Glutamatergic neuron (in vitro differentiated cells): ENCODE measurements around the gene ZNF646. TPM values are rescaled to one million over a fixed set of nuclear protein-coding genes. Genes with fewer than 3 reads are reported as not detected.

Experiments used
- DNase-seq: peaks from one replicate; pipeline ENCODE4 v3.0.0; 2022
- H3K27ac Mint-ChIP-seq: one replicate; pipeline ENCODE4 v1.8.0; 2020; ENCODE audit warnings: mild to moderate bottlenecking, mixed read lengths, inconsistent platforms; ENCODE audit not compliant: unreplicated experiment
- H3K27me3 Mint-ChIP-seq: one replicate; pipeline ENCODE4 v1.8.0; 2020; ENCODE audit warnings: mild to moderate bottlenecking, moderate library complexity, mixed read lengths, inconsistent platforms; ENCODE audit not compliant: unreplicated experiment
- H3K36me3 Mint-ChIP-seq: one replicate; pipeline ENCODE4 v1.8.0; 2020; ENCODE audit warnings: mild to moderate bottlenecking, mixed read lengths, inconsistent platforms; ENCODE audit not compliant: unreplicated experiment
- H3K4me1 Mint-ChIP-seq: one replicate; pipeline ENCODE4 v1.8.0; 2020; ENCODE audit warnings: mild to moderate bottlenecking, low read depth, mixed read lengths, inconsistent platforms; ENCODE audit not compliant: unreplicated experiment
- H3K4me3 Mint-ChIP-seq: one replicate; pipeline ENCODE4 v1.8.0; 2020; ENCODE audit warnings: mild to moderate bottlenecking, mixed read lengths, inconsistent platforms; ENCODE audit not compliant: unreplicated experiment
- H3K9me3 Mint-ChIP-seq: one replicate; pipeline ENCODE4 v1.8.0; 2020; ENCODE audit warnings: mild to moderate bottlenecking, moderate library complexity, mixed read lengths, inconsistent platforms; ENCODE audit not compliant: unreplicated experiment
- long read RNA-seq: library from polyadenylated mRNA; unstranded; transcript quantifications from one replicate; pipeline ENCODE4 v2.0.0, GENCODE V29; 2020; ENCODE audit not compliant: unreplicated experiment
- total RNA-seq: library from RNA; stranded (reverse); fragmentation: NEBNext Ultra II Directional; extraction: Animal tissue kit (Norgen Biotek cat#: 25700); gene quantifications from one replicate; pipeline ENCODE4 v1.2.1, GENCODE V29; 2021; ENCODE audit not compliant: unreplicated experiment
- TF ChIP-seq, protein P1 (sequence below): fragments of 200-600 bp; sonication (generic); IDR thresholded peaks from one replicate; pipeline ENCODE4 v1.5.0; 2021; ENCODE audit not compliant: partially characterized antibody, unreplicated experiment

Gene ZNF646, protein sequence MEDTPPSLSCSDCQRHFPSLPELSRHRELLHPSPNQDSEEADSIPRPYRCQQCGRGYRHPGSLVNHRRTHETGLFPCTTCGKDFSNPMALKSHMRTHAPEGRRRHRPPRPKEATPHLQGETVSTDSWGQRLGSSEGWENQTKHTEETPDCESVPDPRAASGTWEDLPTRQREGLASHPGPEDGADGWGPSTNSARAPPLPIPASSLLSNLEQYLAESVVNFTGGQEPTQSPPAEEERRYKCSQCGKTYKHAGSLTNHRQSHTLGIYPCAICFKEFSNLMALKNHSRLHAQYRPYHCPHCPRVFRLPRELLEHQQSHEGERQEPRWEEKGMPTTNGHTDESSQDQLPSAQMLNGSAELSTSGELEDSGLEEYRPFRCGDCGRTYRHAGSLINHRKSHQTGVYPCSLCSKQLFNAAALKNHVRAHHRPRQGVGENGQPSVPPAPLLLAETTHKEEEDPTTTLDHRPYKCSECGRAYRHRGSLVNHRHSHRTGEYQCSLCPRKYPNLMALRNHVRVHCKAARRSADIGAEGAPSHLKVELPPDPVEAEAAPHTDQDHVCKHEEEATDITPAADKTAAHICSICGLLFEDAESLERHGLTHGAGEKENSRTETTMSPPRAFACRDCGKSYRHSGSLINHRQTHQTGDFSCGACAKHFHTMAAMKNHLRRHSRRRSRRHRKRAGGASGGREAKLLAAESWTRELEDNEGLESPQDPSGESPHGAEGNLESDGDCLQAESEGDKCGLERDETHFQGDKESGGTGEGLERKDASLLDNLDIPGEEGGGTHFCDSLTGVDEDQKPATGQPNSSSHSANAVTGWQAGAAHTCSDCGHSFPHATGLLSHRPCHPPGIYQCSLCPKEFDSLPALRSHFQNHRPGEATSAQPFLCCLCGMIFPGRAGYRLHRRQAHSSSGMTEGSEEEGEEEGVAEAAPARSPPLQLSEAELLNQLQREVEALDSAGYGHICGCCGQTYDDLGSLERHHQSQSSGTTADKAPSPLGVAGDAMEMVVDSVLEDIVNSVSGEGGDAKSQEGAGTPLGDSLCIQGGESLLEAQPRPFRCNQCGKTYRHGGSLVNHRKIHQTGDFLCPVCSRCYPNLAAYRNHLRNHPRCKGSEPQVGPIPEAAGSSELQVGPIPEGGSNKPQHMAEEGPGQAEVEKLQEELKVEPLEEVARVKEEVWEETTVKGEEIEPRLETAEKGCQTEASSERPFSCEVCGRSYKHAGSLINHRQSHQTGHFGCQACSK (N-terminal part only)
- total RNA-seq = 33.1 TPM
- long read RNA-seq, partial matches to known transcripts = 1 of 1 reads
- long read RNA-seq, other reads (novel, unspliced or antisense) = 0 of 1 reads

- Mint-ChIP-seq H3K4me3 (peak within 1 kb of the TSS; percentile 98), H3K9me3 (peaks cover 16% of the 10 kb centered on the region), H3K4me1 (peaks cover 10% of the 10 kb centered on the region), H3K27me3 (peaks cover 2% of the 10 kb centered on the region), H3K36me3 (no peaks in the 10 kb centered on the region), H3K27ac (peak within 1 kb of the TSS; percentile 99)
- DNase-seq = peak; percentile 96
- TF ChIP-seq, protein P1, sequence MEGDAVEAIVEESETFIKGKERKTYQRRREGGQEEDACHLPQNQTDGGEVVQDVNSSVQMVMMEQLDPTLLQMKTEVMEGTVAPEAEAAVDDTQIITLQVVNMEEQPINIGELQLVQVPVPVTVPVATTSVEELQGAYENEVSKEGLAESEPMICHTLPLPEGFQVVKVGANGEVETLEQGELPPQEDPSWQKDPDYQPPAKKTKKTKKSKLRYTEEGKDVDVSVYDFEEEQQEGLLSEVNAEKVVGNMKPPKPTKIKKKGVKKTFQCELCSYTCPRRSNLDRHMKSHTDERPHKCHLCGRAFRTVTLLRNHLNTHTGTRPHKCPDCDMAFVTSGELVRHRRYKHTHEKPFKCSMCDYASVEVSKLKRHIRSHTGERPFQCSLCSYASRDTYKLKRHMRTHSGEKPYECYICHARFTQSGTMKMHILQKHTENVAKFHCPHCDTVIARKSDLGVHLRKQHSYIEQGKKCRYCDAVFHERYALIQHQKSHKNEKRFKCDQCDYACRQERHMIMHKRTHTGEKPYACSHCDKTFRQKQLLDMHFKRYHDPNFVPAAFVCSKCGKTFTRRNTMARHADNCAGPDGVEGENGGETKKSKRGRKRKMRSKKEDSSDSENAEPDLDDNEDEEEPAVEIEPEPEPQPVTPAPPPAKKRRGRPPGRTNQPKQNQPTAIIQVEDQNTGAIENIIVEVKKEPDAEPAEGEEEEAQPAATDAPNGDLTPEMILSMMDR = no peak
Measured at GRCh38 chr16:31073970-31074813, at the start of gene ZNF646, which contains the start of gene ZNF668. Gene ZNF646 (plus strand): TSS chr16:31074422. CDS start chr16:31076325, 1,903 bp downstream. Gene ZNF668 (minus strand): TSS chr16:31074240. CDS start chr16:31064459, 9,781 bp downstream.

- no peak for DNase-seq
- Mint-ChIP-seq H3K27ac (no peak overlapping the region), H3K27me3 (no peaks in the 10 kb centered on the region), H3K4me3 (no peak overlapping the region), H3K9me3 (no peaks in the 10 kb centered on the region), H3K36me3 (no peaks in the 10 kb centered on the region), H3K4me1 (no peaks in the 10 kb centered on the region)
- TF ChIP-seq, protein P1 = no peak
Measured at GRCh38 chr16:31025339-31025738, 48.9 kb upstream of the ZNF646 start.

DNA sequence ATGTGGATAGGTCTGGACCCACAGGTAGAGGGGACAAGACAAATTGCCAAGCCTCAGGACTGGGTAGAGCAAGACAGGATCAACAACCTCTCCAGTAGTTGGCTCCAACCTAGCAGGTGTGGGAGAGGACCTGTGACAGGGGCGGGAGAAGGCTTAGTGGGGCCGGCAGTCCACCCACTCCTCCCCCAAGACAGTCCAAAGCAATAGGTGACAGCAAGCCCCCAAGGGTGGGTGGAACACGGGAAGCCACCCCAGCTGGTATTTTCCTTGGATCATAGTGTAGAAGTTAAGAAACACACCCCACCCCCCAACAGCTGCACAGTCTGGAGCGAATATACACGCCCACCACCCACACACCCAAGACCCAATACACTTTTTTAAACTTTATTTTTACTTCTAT, 45.0 kb upstream of the ZNF646 start:
- no peak for DNase-seq
- Mint-ChIP-seq H3K27me3 (peaks cover 8% of the 10 kb centered on the region), H3K4me1 (peaks cover 5% of the 10 kb centered on the region), H3K4me3 (no peak overlapping the region), H3K9me3 (peaks cover 7% of the 10 kb centered on the region), H3K36me3 (no peaks in the 10 kb centered on the region), H3K27ac (no peak overlapping the region)
- TF ChIP-seq, protein P1 = no peak

DNA sequence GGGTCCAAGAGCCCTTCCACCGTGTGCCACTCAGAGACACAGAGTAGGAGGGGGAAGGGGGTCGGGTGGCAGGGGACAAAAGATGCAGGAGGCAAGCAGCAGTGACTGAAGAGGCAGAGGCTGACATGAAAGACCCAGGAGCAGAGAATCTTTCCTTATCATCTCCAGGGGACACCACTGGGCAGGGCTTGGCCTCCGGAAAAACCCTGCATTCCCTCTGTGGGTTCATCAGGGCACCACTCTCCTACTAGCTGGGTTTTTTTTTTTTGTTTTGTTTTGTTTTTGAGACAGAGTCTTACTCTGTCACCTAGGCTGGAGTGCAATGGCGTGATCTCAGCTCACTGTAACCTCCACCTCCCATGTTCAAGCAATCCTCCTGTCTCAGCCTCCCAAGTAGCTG, 42.9 kb upstream of the ZNF646 start:
- H3K27me3 Mint-ChIP-seq = peaks cover 9% of the 10 kb centered on the region
- H3K27ac Mint-ChIP-seq = no peak overlapping the region
- TF ChIP-seq, protein P1 = no peak
- DNase-seq = no peak
- peaks cover 8% of the 10 kb centered on the region for H3K4me1 Mint-ChIP-seq
- no peaks in the 10 kb centered on the region for H3K36me3 Mint-ChIP-seq
- H3K9me3 Mint-ChIP-seq = peaks cover 7% of the 10 kb centered on the region
- H3K4me3 Mint-ChIP-seq = no peak overlapping the region
